Measurements from ENCODE around the gene CYP2C19.
"Not testable (repeated sequence)": the region's sequence is repeated elsewhere in the genome, so short reads cannot be mapped to it uniquely, and the experiment has no call there.

Gene CYP2C19

GRCh38 chr10:94889123-94889522 lies 126.6 kb downstream of the CYP2C19 start:
- no peak for DNase-seq

DNA sequence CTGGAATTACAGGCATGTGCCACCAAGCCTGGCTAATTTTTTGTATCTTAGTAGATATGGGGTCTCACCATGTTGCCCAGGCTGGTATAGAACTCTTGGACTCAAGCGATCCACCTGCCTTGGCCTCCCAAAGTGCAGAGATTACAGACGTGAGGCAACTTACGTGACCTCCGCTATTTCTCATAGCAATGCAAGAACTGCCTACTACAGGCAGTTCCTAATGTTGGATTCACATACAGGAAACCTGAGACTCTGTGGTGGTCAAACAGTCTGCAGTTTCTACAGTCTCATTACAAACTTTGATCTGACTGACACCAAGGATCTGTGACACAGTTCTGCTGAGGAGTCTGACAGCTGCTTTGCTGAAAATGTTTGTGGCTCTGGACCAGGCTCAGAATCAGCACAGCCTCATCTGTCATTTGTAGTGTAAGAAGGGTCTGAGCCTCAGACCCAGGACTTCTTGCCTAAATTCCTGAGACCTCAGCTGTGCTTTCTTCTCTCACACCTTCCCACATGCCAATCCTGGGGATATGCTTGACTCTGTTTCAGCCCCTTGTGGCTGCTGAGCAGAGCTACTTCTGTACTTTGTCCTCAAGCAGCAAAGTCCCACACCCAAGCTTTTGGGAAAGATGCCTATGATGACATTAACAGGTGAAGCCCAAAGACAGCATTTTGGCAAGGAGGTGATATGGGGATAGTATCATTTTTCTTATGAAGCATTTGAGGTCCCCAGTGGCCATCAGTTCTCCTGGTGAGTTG lies 128.0 kb downstream of the CYP2C19 start:
- DNase-seq = no peak

DNA sequence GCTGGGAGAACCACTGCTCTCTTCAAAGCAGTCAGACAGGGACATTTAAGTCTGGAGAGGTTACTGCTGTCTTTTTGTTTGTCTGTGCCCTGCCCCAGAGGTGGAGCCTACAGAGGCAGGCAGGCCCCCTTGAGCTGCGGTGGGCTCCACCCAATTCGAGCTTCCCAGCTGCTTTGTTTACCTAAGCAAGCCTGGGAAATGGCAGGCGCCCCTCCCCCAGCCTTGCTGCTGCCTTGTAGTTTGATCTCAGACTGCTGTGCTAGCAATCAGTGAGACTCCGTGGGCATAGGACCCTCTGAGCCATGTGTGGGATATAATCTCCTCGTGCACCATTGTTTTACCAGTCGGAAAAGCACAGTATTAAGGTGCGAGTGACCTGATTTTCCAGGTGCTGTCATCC lies 135.9 kb downstream of the CYP2C19 start:
- not testable (repeated sequence) for DNase-seq

- DNase-seq = no peak
Measured at GRCh38 chr10:94902080-94902479, 139.6 kb downstream of the CYP2C19 start.

GRCh38 chr10:94902570-94902969 lies 140.1 kb downstream of the CYP2C19 start:
- no peak for DNase-seq
